Testis (tissue), 2 donors: ENCODE measurements around the gene PIEZO2.
"Not testable (repeated sequence)": the region's sequence is repeated elsewhere in the genome, so short reads cannot be mapped to it uniquely, and the experiment has no call there.

Experiments used
- CTCF ChIP-seq, 3 experiments: fragments of 450-650 bp in 2 of 3; fragments of 200-600 bp in 1 of 3; sonication (generic) in 1 of 3; IDR thresholded peaks; one replicate each; pipeline ENCODE4 v1.5.1; 2016 to 2019; ENCODE audit warnings: antibody characterized with exemption in 3 of 3, mild to moderate bottlenecking in 2 of 3, moderate library complexity in 1 of 3
- POLR2A ChIP-seq: fragments of 450-650 bp; IDR thresholded peaks from one replicate; pipeline ENCODE4 v1.6.1; 2017; ENCODE audit warnings: antibody characterized with exemption, mild to moderate bottlenecking, moderate library complexity

DNA sequence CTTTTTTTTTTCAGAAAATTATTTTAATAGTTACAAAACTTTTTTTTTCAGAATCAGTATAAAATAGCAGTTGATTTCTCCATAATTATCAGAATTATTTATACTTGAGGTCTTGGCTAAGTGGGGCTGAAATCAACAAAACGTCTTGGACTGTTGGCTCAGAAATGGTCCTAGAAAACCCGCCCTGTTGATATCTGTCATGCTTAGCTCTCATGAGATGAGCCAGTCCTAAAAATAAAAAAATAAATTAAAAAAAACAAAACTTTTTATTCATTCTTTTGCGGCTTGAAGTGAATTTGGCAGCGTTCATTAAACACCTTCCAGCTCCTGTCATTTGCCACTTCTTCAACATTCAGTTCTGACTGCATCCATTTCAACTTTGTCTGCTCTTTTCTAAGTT, 525.8 kb downstream of the PIEZO2 start:
- TF ChIP-seq CTCF (IDR thresholded peaks at IDR 0.05); POLR2A: not testable (repeated sequence)
